ACC112 (cell line): ENCODE results near the gene PRSS50.

ENCODE experiments used
- H2AFZ ChIP-seq: fragments of 200-600 bp; sonication (generic); one replicate; pipeline ENCODE4 v1.6.0; 2017; ENCODE audit warnings: antibody characterized with exemption, low read length; ENCODE audit not compliant: unreplicated experiment
- H3K27ac ChIP-seq: fragments of 200-600 bp; sonication (generic); 2 replicates; pipeline ENCODE4 v1.5.1; 2014; ENCODE audit warnings: low read depth, mild to moderate bottlenecking, antibody characterized with exemption, low read length, moderate library complexity
- H3K27me3 ChIP-seq: fragments of 200-600 bp; sonication (generic); 2 replicates; pipeline ENCODE4 v1.6.1; 2014; ENCODE audit warnings: mild to moderate bottlenecking, antibody characterized with exemption, low read length, moderate library complexity, mixed read lengths; ENCODE audit not compliant: insufficient read depth
- H3K36me3 ChIP-seq: fragments of 200-600 bp; sonication (generic); 2 replicates; pipeline ENCODE4 v1.6.1; 2016; ENCODE audit warnings: mild to moderate bottlenecking, antibody characterized with exemption, low read length, moderate library complexity, mixed read lengths; ENCODE audit not compliant: insufficient read depth
- H3K4me1 ChIP-seq: fragments of 200-600 bp; sonication (generic); one replicate; pipeline ENCODE4 v1.6.1; 2016; ENCODE audit warnings: low read length, mixed read lengths; ENCODE audit not compliant: insufficient read depth, unreplicated experiment, control insufficient read depth
- H3K4me3 ChIP-seq: fragments of 200-600 bp; sonication (generic); 2 replicates; pipeline ENCODE4 v1.5.1; 2014; ENCODE audit warnings: mild to moderate bottlenecking, low read depth, low read length
- H3K79me2 ChIP-seq: fragments of 200-600 bp; sonication (generic); one replicate; pipeline ENCODE4 v1.6.0; 2016; ENCODE audit warnings: low read length; ENCODE audit not compliant: control insufficient read depth, unreplicated experiment, insufficient read depth

Gene PRSS50

DNA sequence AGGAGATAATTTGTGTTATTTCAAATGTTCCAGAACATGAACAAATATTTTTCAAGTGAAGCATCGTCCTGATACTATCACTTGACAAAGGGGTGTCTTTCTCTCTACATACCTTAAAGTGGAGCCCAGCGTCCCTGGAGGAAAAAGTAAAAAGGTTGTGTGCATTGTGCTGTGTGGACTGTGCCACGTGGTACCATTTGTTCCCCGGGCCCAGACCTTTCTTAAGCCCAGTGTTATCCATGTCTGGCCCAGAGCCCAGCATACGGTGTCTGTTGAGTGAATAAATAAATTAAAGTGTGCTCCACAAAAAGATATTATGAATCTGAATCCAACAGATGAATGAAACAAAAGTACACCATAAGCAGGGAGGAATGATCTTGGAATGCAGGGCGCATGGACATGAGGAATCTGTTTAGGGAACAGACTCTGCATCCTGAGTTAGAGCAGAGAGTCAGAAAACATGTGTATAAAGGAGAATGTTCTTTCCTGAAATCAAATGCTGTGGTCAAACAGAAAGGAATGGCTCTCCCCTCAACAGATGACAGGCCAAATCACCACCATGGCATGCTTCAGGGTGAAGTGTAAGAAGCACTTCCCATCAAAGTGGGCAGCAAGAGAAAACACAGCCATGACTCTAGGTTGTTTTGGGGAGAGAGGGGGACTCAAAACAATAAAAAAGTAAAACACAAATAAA lies 8.1 kb upstream of the PRSS50 start:
- Histone ChIP-seq H3K79me2 (no peaks in the 10 kb centered on the region), H3K36me3 (no peaks in the 10 kb centered on the region), H3K4me1 (no peaks in the 10 kb centered on the region), H2AFZ (no peak overlapping the region), H3K27ac (no peak overlapping the region), H3K27me3 (peaks cover 24% of the 10 kb centered on the region), H3K4me3 (no peak overlapping the region)

DNA sequence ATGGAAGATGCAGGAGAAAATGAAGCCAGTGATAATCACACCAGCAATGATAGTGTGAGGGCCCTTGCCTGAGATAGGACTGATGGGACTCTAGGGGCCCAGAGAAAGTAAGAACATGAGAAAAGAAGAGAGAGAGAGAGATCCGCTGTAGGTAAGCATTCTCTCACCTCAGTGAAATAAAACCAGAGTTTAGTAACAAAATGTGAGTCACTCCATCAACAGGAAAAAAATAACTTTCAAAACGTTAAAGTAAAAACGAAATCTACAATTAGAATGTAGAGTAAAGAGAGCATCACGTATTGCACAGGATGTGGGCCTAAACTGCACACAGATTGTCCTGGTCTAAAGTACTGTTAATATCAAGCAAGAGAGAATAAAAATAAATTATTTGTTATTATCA lies 6.8 kb upstream of the PRSS50 start:
- H3K27ac ChIP-seq: no peak overlapping the region
- no peaks in the 10 kb centered on the region for H3K4me1 ChIP-seq
- no peaks in the 10 kb centered on the region for H3K79me2 ChIP-seq
- no peak overlapping the region for H2AFZ ChIP-seq
- H3K27me3 ChIP-seq: peaks cover 27% of the 10 kb centered on the region
- no peak overlapping the region for H3K4me3 ChIP-seq
- H3K36me3 ChIP-seq: no peaks in the 10 kb centered on the region

DNA sequence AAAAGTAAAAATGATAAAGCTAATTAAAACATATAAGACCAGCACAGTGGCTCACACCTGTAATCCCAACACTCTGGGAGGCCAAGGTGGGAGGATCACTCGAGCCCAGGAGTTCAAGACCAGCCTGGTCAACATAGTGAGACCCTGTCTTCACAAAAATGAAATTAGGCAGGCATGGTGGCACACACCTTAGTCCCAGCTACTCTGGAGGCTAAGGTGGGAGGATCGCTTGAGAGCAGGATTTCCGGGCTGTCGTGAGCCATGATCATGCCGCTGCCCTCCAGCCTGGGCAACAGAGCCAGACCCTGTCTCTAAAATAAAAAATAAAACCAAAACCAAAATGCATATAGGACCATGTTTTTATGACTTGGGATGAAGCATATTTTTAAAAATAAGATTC lies 4.8 kb upstream of the PRSS50 start:
- Histone ChIP-seq H3K27me3 (peaks cover 30% of the 10 kb centered on the region), H2AFZ (no peak overlapping the region), H3K4me1 (no peaks in the 10 kb centered on the region), H3K79me2 (no peaks in the 10 kb centered on the region), H3K27ac (no peak overlapping the region), H3K36me3 (no peaks in the 10 kb centered on the region), H3K4me3 (no peak overlapping the region)

DNA sequence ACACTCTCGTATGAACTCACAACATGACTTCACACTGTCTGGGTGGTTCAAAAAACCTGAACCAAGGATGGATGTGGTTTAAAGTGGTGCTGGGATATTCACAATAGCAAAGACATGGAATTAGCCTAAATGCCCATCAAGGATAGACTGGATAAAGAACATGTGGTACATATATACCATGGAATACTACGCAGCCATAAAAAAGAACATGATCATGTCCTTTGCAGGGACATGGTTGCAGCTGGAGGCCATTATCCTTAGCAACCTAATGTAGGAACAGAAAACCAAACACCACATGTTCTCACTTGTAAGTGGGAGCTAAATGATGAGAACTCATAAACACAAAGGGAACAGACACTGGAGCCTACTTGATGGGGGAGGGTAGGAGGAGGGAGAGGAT lies 3.3 kb upstream of the PRSS50 start:
- H3K79me2 ChIP-seq: no peaks in the 10 kb centered on the region
- no peak overlapping the region for H2AFZ ChIP-seq
- H3K4me3 ChIP-seq: no peak overlapping the region
- peaks cover 38% of the 10 kb centered on the region for H3K27me3 ChIP-seq
- no peak overlapping the region for H3K27ac ChIP-seq
- no peaks in the 10 kb centered on the region for H3K4me1 ChIP-seq
- H3K36me3 ChIP-seq: no peaks in the 10 kb centered on the region

DNA sequence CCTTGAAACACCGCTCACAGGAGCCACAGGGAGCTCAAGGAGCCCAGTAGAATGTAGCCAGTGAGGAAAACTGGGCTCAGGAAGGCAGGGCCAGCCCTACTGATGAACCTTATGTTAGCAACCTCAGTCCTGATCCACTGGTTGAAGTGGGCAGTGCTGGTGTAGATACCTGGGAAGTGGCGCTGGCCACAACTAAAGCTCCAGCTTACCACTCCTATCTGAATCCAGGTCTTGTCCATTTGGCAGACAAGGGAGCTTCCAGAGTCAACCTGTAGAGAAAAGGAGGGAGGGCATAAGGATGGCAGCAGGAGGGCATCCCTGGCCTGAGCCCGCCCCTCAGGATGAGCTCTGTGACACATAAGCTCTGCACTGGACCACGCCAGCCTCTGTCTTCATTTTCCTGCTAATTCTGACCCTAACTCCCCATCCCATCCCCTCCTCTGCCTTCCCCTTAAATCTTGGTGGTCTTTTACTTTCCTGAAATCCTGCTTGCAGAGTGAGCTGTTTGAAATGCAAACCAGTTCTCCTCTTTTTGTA lies 2.1 kb upstream of the PRSS50 start:
- no peak overlapping the region for H3K27ac ChIP-seq
- H3K79me2 ChIP-seq: no peaks in the 10 kb centered on the region
- H3K27me3 ChIP-seq: peaks cover 38% of the 10 kb centered on the region
- no peaks in the 10 kb centered on the region for H3K4me1 ChIP-seq
- no peaks in the 10 kb centered on the region for H3K36me3 ChIP-seq
- no peak overlapping the region for H3K4me3 ChIP-seq
- H2AFZ ChIP-seq: no peak overlapping the region

DNA sequence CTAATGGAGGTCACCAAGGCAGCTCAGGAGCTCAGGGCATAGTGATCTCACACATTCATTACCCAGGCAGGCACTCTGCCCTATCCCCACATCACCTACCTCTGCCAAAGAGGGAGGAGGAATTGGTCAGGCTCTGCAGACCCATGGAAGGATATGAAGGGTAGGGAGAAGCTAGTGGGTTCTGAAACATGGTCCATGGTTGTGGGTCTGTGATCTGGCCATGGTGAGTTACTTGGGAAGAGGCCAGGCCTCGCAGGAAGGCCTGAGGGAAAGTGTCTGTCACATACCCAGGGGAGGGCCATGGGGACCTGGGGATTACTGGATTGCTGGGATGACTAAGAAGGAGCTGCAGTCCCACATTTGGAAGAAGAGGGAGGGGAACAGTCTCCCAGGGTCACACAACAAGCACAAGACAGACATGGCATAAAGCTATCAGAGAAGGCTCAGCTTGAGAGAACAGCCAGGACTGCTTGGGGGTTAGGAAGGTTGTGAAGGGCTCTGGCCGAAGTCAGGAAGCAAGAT lies 1.4 kb upstream of the PRSS50 start:
- Histone ChIP-seq H3K27ac (no peak overlapping the region), H3K36me3 (no peaks in the 10 kb centered on the region), H3K27me3 (peaks cover 38% of the 10 kb centered on the region), H2AFZ (no peak overlapping the region), H3K79me2 (no peaks in the 10 kb centered on the region), H3K4me1 (no peaks in the 10 kb centered on the region), H3K4me3 (no peak overlapping the region)

DNA sequence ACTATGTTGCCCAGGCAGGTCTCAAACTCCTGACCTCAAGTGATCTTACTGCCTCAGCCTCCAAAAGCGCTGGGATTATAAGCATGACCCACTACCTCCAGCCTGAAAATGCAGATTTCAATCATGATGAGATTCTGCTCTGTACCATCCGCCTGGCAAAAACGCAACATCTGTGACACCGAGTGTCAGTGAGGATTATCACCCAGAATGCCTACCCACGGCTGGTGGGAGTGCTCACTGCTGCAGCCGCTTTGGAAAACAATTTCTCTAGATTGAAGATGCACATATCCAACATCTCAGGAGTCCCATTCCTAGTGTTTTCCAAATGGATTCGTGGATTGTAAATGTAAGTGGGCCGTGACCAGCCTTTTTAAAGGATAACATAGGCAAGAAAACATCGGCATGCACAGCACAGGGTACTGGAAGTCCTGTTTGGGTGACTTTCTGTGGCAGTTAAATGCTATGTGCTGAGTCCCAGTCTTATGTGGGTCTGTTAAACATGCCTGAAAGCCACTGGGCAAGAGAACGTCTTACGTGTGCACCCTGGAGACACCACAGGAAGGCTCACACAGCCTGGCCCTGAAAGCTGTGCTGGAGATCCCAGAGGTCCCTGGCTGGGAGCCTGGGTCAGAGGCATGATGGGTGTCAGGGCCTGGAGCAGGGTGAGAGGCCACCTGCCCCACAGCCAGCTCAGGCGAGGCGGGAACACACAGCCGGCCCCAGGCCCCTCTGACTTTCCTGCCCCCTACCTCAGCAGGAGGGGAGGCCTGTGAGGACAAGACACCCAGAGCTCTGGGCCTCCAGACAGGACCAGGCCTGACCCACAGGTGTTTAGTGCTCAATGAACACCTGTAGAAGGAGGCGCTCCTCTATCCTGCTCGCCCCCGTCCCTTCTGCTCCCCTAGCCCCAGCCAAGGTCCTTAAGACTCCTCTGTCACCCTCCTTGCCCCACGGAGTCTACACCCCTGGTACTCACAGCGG lies 918 bp downstream of the PRSS50 start:
- Histone ChIP-seq H3K27me3 (peaks cover 38% of the 10 kb centered on the region), H3K36me3 (no peaks in the 10 kb centered on the region), H3K4me3 (no peak overlapping the region), H3K27ac (no peak overlapping the region), H3K4me1 (no peaks in the 10 kb centered on the region), H3K79me2 (no peaks in the 10 kb centered on the region), H2AFZ (no peak overlapping the region)

DNA sequence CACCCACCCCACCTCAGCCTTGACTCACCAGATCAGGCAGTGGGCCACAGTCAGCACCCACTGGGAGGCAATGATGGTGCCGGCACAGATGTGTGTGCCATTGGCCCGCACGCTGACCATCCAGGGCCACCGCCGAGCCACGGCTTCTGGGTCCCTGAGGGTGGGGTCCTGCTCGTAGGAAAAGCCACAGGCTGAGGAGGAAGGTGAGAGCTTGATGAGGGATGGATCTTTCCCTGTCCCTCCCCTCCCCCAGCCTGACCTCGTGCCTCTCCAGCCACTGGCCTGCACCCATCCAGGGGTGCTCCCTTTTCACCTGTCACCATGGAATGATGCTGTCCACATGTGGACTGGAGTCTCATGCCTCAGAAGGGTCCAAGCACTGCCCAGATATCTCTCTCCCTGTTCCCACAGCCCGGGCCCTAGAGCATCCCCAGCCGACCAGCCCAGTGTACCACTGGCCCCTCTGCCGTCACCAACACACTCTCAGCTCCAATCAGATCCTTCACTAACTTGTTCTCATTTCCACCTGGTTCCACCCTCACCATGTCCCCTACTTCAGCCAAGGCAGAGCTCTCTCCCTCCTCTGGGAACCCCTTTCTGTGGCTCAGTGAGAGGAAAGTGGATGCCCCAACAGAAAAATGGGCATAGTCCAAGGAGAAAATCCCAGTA lies 2.0 kb downstream of the PRSS50 start:
- no peaks in the 10 kb centered on the region for H3K4me1 ChIP-seq
- no peak overlapping the region for H3K4me3 ChIP-seq
- peaks cover 30% of the 10 kb centered on the region for H3K27me3 ChIP-seq
- no peak overlapping the region for H2AFZ ChIP-seq
- no peaks in the 10 kb centered on the region for H3K79me2 ChIP-seq
- no peaks in the 10 kb centered on the region for H3K36me3 ChIP-seq
- no peak overlapping the region for H3K27ac ChIP-seq

DNA sequence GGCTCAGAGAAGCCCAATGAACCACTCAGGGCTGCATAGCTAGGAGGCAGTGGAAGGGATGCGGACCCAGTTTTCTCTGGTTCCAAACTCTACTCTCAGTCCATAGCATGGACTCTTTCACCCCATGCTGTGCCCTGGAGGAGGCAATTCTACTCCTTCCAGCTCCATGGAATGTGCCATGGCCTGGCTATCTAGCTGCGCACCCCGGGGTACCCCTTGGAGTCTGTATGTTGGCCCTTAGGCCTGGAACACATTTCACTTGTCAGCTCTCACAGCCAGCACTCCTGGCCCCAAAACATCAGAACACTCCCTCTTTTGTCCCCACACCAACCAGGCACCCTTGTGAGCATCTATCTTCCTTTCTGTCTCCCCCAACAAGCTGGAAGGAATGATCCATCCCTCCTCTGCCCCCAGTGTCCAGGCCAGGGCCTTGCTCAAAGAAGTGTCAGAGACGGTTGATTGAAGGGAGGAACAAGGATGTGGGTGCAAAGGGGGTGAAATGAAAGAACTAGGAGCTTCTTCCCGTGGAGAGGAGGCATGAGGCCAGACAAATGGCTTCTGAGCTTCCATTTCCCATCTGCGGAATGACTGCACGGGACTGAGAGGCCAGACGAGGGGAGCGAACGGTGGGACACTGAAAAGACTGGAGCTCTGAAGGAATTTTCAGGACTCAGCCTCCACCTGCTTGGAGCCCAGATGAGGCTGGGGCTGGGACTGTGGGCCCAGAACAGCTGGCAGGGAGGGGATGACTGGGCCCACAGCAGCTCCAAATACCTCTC lies 2.8 kb downstream of the PRSS50 start:
- Histone ChIP-seq H3K27ac (no peak overlapping the region), H3K79me2 (no peaks in the 10 kb centered on the region), H3K36me3 (no peaks in the 10 kb centered on the region), H2AFZ (no peak overlapping the region), H3K27me3 (peaks cover 24% of the 10 kb centered on the region), H3K4me3 (no peak overlapping the region), H3K4me1 (no peaks in the 10 kb centered on the region)
